ENCODE results near the gene CDCA4.
A peak's percentile ranks its signal among the peaks of the same experiment; 100 is the strongest.
"Not testable (repeated sequence)": the region's sequence is repeated elsewhere in the genome, so short reads cannot be mapped to it uniquely, and the experiment has no call there.

The CDCA4 gene

DNA sequence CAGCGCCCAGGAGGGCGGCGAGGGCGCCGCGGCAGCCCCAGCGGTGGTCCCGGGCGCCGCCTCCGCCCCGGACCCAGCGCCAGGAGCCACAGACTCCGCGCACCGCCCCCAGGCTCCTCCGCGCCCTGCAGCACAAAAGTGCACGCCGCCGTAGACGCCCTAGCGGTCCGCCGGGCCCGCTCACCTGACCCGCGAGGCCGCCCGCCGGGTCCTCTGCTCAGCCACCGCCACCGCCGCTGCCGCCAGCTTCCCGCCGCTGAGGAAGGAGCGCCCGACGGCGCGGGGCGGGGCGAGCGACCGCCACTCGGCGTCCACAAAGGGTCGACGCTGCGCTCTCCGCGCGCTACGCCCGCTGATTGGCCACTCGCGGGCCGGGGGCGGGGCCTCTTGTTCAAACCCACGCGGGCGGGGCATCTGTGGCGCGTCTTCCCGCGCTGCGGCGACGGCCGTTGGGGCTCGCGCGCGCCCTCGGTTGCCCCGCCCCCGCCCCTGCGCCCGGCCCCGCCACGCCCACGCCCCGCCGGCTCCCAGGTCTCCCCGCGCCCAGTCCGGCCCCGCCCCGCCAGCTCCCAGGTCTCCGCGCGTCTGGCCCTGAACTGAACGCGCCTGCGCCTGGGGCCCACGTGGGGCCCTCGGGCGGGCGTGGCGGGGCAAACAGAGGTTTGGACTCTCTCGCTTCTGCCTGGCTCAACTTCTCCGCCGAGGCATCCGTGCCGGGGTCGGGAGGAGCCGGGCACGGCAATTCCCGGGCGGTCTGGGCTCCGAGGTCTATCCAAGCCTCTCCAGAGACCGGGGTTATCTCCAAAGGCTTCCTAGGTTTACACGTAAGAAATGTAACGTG lies at the start of gene CDCA4:
Gene CDCA4 (minus strand): TSS at position 269 of the 841 bp plus-strand sequence. CDS start 9,154 bp downstream, outside the sequence.
- DNase-seq (ENCODE audit: low spot score): peak; percentile 97

GRCh38 chr14:105069871-105070759 lies 49.2 kb upstream of the CDCA4 start:
- peak; percentile 70 for DNase-seq (ENCODE audit: low spot score)

GRCh38 chr14:105069522-105069870 lies 48.6 kb upstream of the CDCA4 start:
- DNase-seq (ENCODE audit: low spot score): no peak

GRCh38 chr14:105068818-105069217 lies 47.9 kb upstream of the CDCA4 start:
- DNase-seq (ENCODE audit: low spot score): no peak

- DNase-seq (ENCODE audit: low spot score): no peak
Measured at GRCh38 chr14:105067969-105068301, 47.1 kb upstream of the CDCA4 start.

DNA sequence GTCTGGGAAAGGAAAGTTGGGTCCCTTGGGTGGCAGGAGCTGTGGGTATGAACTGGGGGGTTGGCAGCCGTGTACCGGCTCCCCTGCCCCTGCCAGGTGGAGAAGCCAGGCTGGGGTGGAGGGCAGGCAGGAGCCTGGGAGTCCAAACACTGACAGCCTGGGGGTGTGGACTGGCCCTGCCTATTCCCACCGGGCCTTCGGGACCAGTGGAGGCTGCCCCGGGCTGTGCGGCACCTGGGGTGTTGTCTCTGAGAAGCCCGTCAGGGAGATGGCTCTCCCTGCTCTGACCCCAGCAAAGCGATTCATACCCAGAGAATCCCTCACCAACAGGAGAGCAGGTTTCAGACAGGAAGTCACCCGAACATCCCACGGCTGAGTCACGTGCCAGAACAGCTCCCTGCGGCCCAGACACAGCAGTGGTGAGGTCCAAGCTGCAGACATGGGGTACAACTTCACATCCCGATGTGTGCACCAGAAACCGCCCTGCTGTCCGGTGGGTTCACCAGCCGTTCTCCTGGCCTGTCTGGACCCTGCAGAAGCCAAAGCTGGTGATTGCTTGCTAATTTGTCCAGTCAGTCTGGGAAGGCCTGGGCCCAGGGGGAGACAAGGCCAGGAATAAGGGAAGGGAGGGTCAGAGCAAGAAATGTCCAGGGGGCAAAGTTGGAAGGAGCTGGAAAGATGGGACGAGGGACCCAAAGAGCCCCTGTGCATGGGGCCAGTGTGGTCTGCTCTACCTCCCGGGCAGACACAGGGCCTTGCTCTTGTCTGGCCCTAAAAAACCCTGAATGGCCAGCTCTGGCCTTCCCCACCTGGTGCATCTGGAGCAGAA lies 46.5 kb upstream of the CDCA4 start:
- DNase-seq (ENCODE audit: low spot score): peak; percentile 81

DNA sequence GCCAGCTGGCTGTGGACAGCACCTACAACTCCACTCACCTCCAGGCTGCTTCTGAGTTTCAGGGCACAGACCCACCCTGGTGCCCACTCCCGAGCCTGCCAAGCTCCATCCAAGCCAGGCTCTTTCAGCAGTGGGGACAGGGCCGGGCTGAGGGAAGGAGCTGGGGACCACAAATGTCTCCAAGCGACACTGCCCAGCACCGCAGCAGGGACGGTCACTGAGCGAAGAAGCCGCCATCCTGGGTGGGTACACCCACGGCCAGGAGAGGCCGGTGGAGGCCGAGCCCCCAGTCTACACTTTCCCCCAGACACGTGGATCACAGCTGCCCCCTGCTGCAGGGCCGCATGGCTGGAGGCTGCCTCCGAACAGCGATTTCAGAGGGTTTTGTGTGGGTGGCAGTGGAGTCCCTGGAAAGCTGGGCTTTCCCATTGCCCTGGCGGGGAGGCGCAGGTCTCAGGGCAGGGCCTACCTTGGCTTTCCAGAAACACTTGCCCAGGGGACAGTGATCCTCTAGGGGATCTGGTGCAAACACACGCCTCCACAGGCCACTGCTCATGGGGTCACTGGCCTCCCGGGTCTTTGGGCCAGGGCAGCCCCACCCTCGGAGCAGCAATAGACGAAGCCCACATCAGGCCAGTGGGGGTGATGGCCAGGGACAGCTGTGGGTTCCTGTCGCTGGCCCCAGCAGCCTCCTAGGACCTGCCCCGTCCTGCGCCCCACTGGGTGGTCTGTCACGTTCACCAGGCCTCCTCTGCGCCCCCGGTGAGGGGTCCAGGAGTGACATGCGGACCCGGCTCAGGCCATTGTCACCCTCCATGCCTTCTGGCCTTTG lies 45.6 kb upstream of the CDCA4 start:
- no peak for DNase-seq (ENCODE audit: low spot score)

DNA sequence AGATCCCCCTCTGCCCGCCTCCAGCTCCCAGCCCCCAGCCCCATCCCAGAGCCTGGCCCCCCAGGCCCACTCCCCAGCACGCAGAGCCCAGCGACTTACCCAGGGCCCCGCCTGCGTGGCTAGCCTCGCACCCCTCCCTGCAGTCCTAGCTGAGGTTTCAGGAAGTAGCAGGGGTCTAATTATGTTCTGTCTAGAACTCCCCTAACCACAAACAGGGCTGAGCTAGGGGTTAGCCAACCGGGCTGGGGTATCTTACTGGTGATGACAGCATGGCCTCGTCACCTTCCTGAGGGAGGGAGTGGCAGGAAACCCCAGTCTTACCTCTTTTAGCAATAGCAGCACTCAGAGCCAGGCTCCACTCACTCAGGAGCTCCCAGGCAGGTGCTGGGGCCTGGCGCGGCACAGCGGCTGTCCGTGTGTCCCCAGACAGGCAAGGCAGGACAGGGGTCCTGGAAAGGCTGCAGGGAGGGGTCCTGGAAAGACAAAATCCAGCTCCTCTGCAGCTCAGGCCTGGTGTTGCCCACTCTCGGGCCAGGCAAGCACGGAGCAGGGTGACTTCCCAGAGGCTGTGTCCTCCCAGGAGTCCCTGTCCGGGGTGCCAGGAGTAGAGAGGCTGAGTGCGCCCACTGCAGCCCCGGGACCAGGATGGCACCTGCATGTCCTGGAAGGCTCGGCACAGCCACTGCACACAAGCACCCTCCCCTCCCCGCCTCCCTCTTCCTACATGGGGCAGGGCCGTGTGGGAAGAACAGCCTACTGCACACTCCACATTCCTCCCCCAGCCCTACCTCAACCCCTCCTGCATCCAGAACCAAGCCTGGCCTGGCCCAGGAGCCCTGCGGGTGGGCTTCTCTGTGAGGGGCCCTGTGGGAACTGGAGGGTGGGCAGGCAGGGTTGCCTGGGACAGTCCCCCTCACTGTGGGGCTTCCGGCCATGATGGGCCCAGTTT lies 44.7 kb upstream of the CDCA4 start, which contains the start of gene GPR132:
Gene GPR132 (minus strand): TSS at position 151 of the 949 bp plus-strand sequence. CDS start 10,010 bp downstream, outside the sequence.
- DNase-seq (ENCODE audit: low spot score): peak; percentile 78

- peak; percentile 79 for DNase-seq (ENCODE audit: low spot score)
Measured at GRCh38 chr14:105064721-105065143, 43.8 kb upstream of the CDCA4 start.

- no peak for DNase-seq (ENCODE audit: low spot score)
Measured at GRCh38 chr14:105064001-105064400, 43.1 kb upstream of the CDCA4 start.

GRCh38 chr14:105063506-105063905 lies 42.6 kb upstream of the CDCA4 start:
- DNase-seq (ENCODE audit: low spot score): not testable (repeated sequence)

- DNase-seq (ENCODE audit: low spot score): no peak
Measured at GRCh38 chr14:105063056-105063455, 42.2 kb upstream of the CDCA4 start.

DNA sequence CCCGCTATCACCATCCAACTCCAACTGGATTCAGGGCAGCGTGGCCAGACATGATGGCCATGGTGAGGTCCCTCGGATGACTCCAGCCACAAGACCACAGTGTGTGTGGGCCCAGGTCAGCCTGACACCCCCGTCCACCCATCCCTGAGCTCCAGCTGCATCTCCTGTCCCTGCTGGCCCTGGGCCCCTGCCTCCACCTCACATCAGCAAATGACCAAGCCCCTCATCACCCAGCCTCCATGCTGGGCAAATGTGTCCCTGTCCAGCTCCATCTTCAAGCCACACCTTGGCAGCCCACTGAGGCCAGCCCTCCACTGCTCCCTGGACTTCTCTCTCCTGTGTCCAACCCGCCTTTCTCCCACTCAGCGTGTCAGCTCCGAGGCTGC lies 41.2 kb upstream of the CDCA4 start:
- no peak for DNase-seq (ENCODE audit: low spot score)

- DNase-seq (ENCODE audit: low spot score): no peak
Measured at GRCh38 chr14:105061428-105062047, 40.7 kb upstream of the CDCA4 start.

DNA sequence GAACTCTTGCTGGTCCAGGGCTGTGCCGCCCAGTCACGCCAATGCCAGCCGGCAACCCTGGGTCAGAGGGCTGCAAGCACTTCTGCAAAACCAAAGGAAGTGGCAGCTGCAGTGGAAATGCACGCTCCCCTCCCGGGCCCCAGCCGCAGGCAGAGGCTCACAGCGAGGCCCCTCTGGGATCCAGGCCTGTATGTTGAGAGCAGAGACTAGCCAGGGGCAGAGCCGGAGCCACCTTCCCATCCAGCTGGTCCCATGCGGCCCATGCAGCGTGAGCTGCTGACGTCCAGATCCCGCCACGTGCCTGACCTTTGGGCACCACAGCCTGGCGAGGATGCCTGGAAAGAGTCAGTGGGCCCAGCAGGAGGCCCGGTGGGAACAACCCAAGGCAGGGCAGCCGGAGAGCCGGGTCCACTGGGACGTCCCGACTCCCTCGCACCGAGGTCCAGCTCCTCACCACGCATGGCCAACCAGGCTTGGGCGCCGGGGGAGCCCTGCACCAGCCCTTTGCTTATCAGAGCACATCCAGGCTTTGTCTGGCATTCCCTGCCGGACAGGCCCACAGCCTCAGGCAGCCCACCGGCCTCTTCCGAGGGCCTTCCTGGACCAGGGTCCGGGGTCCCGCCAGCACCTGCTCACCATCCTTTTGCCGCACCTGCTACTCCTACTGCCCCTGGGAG lies 40.0 kb upstream of the CDCA4 start:
- no peak for DNase-seq (ENCODE audit: low spot score)

- DNase-seq (ENCODE audit: low spot score): no peak
Measured at GRCh38 chr14:105059925-105060565, 39.2 kb upstream of the CDCA4 start.

DNA sequence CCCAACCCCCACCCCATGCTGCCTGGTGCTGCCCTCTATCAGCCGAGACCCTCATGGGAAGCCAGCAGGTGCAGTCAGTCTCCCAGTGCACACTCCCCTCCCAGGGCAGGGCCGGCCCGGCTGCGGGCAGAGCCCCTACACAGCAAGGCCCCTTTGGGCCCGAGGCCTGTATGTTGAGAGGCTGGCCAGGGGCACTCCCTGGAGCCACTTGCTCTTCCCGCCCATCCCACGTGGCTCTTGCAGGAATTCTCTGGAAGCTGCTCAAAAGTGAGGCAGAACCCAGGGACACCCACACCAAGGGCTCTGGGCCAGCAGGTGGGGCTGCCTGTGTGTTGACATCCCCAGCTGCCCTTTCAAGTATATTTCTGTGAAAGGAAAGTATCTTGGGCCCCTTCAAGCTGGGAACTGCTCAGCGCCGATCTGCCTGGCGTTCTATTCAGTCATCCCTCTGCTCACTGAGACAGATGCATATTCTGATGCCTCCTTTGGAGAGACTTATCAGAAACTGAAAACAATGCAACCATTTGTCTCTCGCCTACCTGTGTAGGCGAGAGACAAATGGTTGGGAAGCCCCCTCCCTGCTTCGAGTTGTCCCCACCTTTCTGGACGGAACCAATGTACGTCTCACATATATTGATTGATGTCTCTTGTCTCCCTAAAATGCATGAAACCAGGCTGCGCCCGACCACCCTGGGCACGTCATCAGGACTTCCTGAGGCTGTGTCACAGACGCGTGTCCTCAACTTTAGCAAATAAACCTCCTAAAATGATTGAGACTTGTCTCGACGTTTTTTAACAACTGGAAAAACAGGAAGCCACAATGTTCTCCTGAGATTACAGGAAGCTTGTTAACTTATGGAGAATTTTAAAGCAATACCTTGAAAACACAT lies 38.4 kb upstream of the CDCA4 start:
- DNase-seq (ENCODE audit: low spot score): no peak
